ENCODE measurements around the gene PCDH19. TPM values are rescaled to one million over a fixed set of nuclear protein-coding genes. Genes with fewer than 3 reads are reported as not detected.

The PCDH19 gene
- total RNA-seq, 4 donors from 2014 or later, result 0.37 to 1.4 (median 0.60) TPM

GRCh38 chrX:100418556-100418955 is 8.5 kb upstream of the PCDH19 start:
- in situ Hi-C loops (cut with MboI; ENCODE audit: low pct_ligation_motif_present in 1 of 4, low pct_unique_long_range_greater_than_20kb in 1 of 4, low sequenced_read_pairs in 3 of 4), result no loop called here
- TF ChIP-seq EP300 (IDR thresholded peaks at IDR 0.05; ENCODE audit: low read depth), result no peak
- TF ChIP-seq POLR2A (IDR thresholded peaks at IDR 0.05), result no peak
- TF ChIP-seq CTCF (IDR thresholded peaks at IDR 0.05), result no peak
- TF ChIP-seq POLR2AphosphoS5 (IDR thresholded peaks at IDR 0.05), result no peak
- Histone ChIP-seq H3K4me1 (no peaks in the 10 kb centered on the region), H3K27me3 (no peaks in the 10 kb centered on the region), H3K4me3 (no peak overlapping the region), H3K36me3 (no peaks in the 10 kb centered on the region), H3K9me3 (no peaks in the 10 kb centered on the region), H3K27ac (no peak overlapping the region)
- no peak for DNase-seq
- 52 to 57% methylated on average over 1 to 2 of the region's 2 CpGs for WGBS, 2 donors (ENCODE audit: low coverage in 1 of 2)
- intact Hi-C loops (cut with DNase I; ENCODE audit: low total_unique reads), result no loop called here

GRCh38 chrX:100417681-100418080 is 7.6 kb upstream of the PCDH19 start:
- DNase-seq, result no peak
- no peaks in the 10 kb centered on the region for H3K9me3 ChIP-seq
- H3K4me3 ChIP-seq, result no peak overlapping the region
- no peaks in the 10 kb centered on the region for H3K4me1 ChIP-seq
- H3K27ac ChIP-seq, result no peak overlapping the region
- H3K36me3 ChIP-seq, result no peaks in the 10 kb centered on the region
- TF ChIP-seq CTCF (IDR thresholded peaks at IDR 0.05) (no peak), POLR2A (IDR thresholded peaks at IDR 0.05) (no peak), EP300 (IDR thresholded peaks at IDR 0.05; ENCODE audit: low read depth) (no peak), POLR2AphosphoS5 (IDR thresholded peaks at IDR 0.05) (no peak)
- peaks cover 4% of the 10 kb centered on the region for H3K27me3 ChIP-seq
- 59 to 60% methylated on average over 3 of the region's 3 CpGs for WGBS, 2 donors (ENCODE audit: low coverage in 1 of 2)
- in situ Hi-C loops (cut with MboI; ENCODE audit: low pct_ligation_motif_present in 1 of 4, low pct_unique_long_range_greater_than_20kb in 1 of 4, low sequenced_read_pairs in 3 of 4) (no loop called here), intact Hi-C loops (cut with DNase I; ENCODE audit: low total_unique reads) (no loop called here)

- DNase-seq, result peak; percentile 33
- intact Hi-C loops (cut with DNase I; ENCODE audit: low total_unique reads) (no loop called here), in situ Hi-C loops (cut with MboI; ENCODE audit: low pct_ligation_motif_present in 1 of 4, low pct_unique_long_range_greater_than_20kb in 1 of 4, low sequenced_read_pairs in 3 of 4) (no loop called here)
- no peak overlapping the region for H3K4me3 ChIP-seq
- H3K27ac ChIP-seq, result no peak overlapping the region
- 3% methylated on average over 5 of the region's 5 CpGs; no CpG with 5 or more reads in 1 of the 2 donors for WGBS, 2 donors (ENCODE audit: low coverage in 1 of 2)
- peaks cover 0 to 19% (median 10%) of the 10 kb centered on the region in 4 donors for H3K4me1 ChIP-seq
- no peaks in the 10 kb centered on the region for H3K9me3 ChIP-seq
- no peaks in the 10 kb centered on the region for H3K36me3 ChIP-seq
- TF ChIP-seq POLR2A (IDR thresholded peaks at IDR 0.05), result no peak
- TF ChIP-seq POLR2AphosphoS5 (IDR thresholded peaks at IDR 0.05), result no peak
- no peak for TF ChIP-seq EP300 (IDR thresholded peaks at IDR 0.05; ENCODE audit: low read depth)
- TF ChIP-seq CTCF (IDR thresholded peaks at IDR 0.05), result peak; percentile 32 to 41 (median 39)
- peaks cover 48% of the 10 kb centered on the region for H3K27me3 ChIP-seq
Measured at GRCh38 chrX:100413229-100413628, 3.2 kb upstream of the PCDH19 start.

GRCh38 chrX:100411802-100412715 is 2.0 kb upstream of the PCDH19 start:
- TF ChIP-seq POLR2A (IDR thresholded peaks at IDR 0.05), result no peak
- TF ChIP-seq CTCF (IDR thresholded peaks at IDR 0.05), result no peak
- TF ChIP-seq EP300 (IDR thresholded peaks at IDR 0.05; ENCODE audit: low read depth), result no peak
- no peak for TF ChIP-seq POLR2AphosphoS5 (IDR thresholded peaks at IDR 0.05)
- peaks cover 60% of the 10 kb centered on the region for H3K27me3 ChIP-seq
- in situ Hi-C loops (cut with MboI; ENCODE audit: low pct_ligation_motif_present in 1 of 4, low pct_unique_long_range_greater_than_20kb in 1 of 4, low sequenced_read_pairs in 3 of 4) (no loop called here), intact Hi-C loops (cut with DNase I; ENCODE audit: low total_unique reads) (no loop called here)
- no peak overlapping the region for H3K4me3 ChIP-seq
- H3K4me1 ChIP-seq, result peaks cover 0 to 19% (median 10%) of the 10 kb centered on the region in 4 donors
- no peak overlapping the region for H3K27ac ChIP-seq
- H3K36me3 ChIP-seq, result no peaks in the 10 kb centered on the region
- no peak for DNase-seq
- 47% methylated on average over 36 of the region's 36 CpGs; no CpG with 5 or more reads in 1 of the 2 donors for WGBS, 2 donors (ENCODE audit: low coverage in 1 of 2)
- no peaks in the 10 kb centered on the region for H3K9me3 ChIP-seq
